Adipocyte (in vitro differentiated cells): ENCODE measurements around the gene GDA.
"Not testable (repeated sequence)": the region's sequence is repeated elsewhere in the genome, so short reads cannot be mapped to it uniquely, and the experiment has no call there.

Source experiments
- DNase-seq: peaks from one replicate; pipeline ENCODE4 v3.0.0-alpha.2; 2015; ENCODE audit warnings: low read depth
- H3K27me3 ChIP-seq: replicated peaks from 2 replicates; pipeline ENCODE4 v1.7.0; 2013; ENCODE audit warnings: mild to moderate bottlenecking, low read length, moderate library complexity; ENCODE audit not compliant: control insufficient read depth, insufficient read depth
- H3K36me3 ChIP-seq: 2 replicates; pipeline ENCODE4 v1.7.0; 2013; ENCODE audit warnings: low read length, mild to moderate bottlenecking, moderate library complexity; ENCODE audit not compliant: control insufficient read depth, insufficient read depth, severe bottlenecking
- H3K4me1 ChIP-seq: 2 replicates; pipeline ENCODE4 v1.7.0; 2013; ENCODE audit warnings: mild to moderate bottlenecking, low read length, moderate library complexity; ENCODE audit not compliant: control insufficient read depth, insufficient read depth
- H3K4me3 ChIP-seq: 2 replicates; pipeline ENCODE4 v1.7.0; 2013; ENCODE audit warnings: mild to moderate bottlenecking, low read length, moderate library complexity
- H3K9ac ChIP-seq: 2 replicates; pipeline ENCODE4 v1.7.0; 2013; ENCODE audit warnings: mild to moderate bottlenecking, low read length, moderate library complexity
- H3K9me3 ChIP-seq: 2 replicates; pipeline ENCODE4 v1.7.0; 2013; ENCODE audit warnings: mild to moderate bottlenecking, low read length, moderate library complexity; ENCODE audit not compliant: control insufficient read depth

GDA gene

DNA sequence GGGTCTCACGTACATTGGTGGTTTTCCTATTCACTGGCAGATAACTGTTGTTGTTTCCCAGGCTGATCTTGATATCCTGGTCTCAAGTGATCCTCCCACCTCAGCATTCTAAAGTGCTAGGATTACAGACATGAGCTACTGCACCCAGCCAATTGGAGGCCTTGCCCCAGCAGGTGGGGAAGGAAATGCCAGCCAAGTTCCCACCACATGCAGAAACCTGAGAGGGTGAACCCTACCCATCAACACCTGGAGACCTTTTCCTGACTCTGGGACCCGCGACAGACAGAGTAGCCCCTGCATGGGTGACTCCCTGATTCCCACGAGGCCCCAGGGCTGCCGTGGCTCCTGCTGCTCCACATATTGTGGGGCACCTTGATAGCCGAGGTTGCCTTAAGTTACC lies 107.7 kb downstream of the GDA start:
- DNase-seq, result no peak
- peaks cover 15% of the 10 kb centered on the region for H3K27me3 ChIP-seq
- no peaks in the 10 kb centered on the region for H3K4me1 ChIP-seq
- no peaks in the 10 kb centered on the region for H3K9me3 ChIP-seq
- H3K4me3 ChIP-seq, result no peak overlapping the region
- H3K9ac ChIP-seq, result no peak overlapping the region
- H3K36me3 ChIP-seq, result no peaks in the 10 kb centered on the region

DNA sequence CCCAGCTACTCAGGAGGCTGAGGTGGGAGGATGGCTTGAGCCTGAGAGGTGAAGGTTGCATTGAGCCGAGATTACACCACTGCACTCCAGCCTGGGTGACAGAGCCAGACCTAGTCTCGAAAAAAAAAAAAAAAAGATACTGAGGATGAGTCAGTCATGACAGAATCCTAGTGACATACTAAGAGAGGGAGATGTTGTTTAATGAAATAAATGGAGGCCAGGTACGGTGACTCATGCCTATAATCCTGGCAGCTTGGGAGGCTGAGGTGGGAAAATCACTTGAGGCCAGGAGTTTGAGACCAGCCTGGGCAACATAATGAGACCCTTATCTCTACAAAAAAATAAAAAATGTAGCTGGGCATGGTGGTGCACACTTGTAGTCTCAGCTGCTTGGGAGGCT lies 108.6 kb downstream of the GDA start:
- H3K9ac ChIP-seq, result no peak overlapping the region
- no peak for DNase-seq
- H3K27me3 ChIP-seq, result peaks cover 14% of the 10 kb centered on the region

DNA sequence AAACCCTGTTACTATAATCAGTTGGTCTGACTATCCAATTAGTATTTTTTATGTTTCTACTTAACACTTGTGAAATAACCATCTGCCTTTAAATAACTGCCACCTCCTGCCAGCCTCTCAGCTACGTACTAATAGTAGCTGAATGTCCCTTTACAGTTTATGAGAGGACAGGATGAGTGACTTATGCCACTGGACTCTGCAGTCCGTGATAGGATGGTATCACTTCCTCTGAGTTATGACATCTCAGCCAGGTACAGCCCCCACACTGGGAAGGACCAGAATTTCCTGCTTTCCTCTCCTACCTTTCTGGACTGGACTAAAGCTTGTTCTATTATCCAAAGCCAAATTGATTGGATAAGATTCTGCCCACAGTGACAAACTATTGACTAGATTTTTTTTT lies 112.8 kb downstream of the GDA start:
- no peak for DNase-seq
- H3K4me3 ChIP-seq, result no peak overlapping the region
- peaks cover 10% of the 10 kb centered on the region for H3K27me3 ChIP-seq
- no peak overlapping the region for H3K9ac ChIP-seq
- no peaks in the 10 kb centered on the region for H3K36me3 ChIP-seq
- no peaks in the 10 kb centered on the region for H3K9me3 ChIP-seq
- no peaks in the 10 kb centered on the region for H3K4me1 ChIP-seq

More for the DNA sequence above, 108.6 kb downstream of the GDA start:
- H3K36me3 ChIP-seq, result no peaks in the 10 kb centered on the region
- no peaks in the 10 kb centered on the region for H3K4me1 ChIP-seq
- no peaks in the 10 kb centered on the region for H3K9me3 ChIP-seq
- H3K4me3 ChIP-seq, result no peak overlapping the region

DNA sequence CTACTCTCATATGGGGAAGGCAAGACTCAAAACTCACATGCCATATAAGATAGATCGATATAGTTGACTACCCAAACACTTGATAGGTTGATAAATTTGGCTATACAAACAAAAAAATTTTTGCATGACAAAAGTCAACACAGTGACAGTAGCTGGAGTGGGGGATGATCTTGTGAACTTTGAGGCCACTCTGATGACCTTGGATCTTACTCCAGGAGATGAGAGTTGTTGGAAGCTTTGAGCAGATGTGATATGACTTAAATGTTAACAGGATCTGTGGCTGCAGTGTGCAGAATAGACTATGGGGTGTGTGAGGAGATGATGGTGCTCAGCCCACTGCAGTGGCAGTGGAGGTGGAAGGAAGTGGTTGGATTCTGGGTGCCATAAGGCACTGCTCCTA lies 114.3 kb downstream of the GDA start:
- H3K9me3 ChIP-seq, result no peaks in the 10 kb centered on the region
- DNase-seq, result no peak
- no peaks in the 10 kb centered on the region for H3K4me1 ChIP-seq
- peaks cover 15% of the 10 kb centered on the region for H3K27me3 ChIP-seq
- no peak overlapping the region for H3K9ac ChIP-seq
- H3K4me3 ChIP-seq, result no peak overlapping the region
- H3K36me3 ChIP-seq, result no peaks in the 10 kb centered on the region

DNA sequence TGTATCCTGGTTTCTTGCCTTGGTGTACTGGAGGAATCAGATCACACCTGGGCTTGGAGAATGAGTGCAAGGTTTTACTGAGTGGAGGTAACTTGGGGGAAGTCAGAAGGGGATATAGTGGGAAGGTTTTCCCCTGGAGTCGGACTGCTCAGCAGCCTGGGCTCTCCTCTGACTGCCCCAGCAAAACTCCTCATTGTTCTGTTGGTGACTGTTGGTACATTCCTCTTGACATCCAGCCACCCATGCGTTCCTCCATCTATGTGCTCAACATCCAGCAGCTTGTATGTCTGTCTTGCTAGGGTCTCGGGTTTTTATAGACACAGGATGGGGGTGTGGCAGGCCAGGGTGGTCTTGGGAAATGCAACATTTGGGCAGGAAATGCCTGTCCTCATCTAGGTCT lies 119.7 kb downstream of the GDA start:
- no peaks in the 10 kb centered on the region for H3K9me3 ChIP-seq
- peaks cover 10% of the 10 kb centered on the region for H3K27me3 ChIP-seq
- DNase-seq, result no peak
- no peaks in the 10 kb centered on the region for H3K36me3 ChIP-seq
- H3K9ac ChIP-seq, result no peak overlapping the region
- H3K4me3 ChIP-seq, result no peak overlapping the region
- no peaks in the 10 kb centered on the region for H3K4me1 ChIP-seq

DNA sequence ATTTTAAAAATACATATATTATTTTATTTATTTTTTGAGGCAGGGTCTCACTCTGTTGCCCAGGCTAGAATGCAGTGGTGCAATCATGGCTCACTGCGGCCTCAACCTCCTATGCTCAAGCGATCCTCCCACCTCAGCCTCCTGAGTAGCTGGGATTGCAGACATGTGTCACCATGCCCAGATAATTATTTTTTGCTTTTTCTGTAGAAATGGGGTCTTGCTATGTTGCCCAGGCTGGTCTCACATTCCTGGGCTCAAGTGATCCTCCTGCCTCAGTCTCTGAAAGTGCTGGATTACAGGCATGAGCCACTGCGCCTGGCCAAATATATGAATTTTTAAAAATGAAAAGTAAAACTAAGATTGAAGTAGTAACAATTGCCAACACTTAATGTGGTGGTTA lies 121.1 kb downstream of the GDA start:
- not testable (repeated sequence) for H3K4me1 ChIP-seq, H3K9ac ChIP-seq, DNase-seq, H3K9me3 ChIP-seq, H3K36me3 ChIP-seq, H3K4me3 ChIP-seq
- H3K27me3 ChIP-seq, result peaks cover 11% of the 10 kb centered on the region

DNA sequence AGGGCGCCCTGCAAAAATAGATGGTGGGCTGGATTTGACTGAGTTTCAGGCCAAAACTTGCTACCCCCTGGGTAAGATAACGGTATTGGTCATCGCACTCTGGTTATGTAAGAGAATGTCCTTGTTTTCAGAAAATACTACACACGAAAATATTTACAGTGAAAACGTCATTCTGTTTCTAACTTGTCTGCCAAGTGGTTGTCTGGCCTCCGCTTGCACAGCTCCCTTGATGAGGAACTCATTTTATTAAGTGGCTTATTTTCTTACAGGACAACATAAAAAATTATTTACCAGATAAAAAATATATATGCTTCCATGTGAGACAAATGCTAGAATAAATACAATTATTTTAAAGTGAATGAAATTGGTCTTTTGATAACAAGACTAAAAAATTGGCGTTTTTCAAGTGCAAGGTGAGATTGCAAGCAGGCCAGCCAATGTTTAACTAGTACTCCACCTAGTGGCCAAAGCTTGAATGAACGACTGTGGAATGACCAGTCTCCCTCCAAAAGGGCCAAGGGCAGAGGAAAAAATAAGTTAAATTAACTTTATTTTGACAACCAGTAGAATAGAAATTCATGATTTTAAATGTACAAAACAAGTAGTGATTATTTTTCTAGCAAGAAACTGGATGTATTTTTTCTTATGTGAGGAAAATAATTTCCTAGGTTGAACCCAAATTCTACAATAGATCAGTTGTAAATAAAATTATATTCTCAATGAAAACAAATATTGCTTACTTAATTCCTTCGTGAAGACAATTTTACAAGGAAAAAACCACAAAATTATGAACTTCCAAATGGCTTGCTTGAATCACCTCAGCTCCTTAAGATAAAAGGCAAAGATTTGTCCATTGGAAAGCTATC lies 122.6 kb downstream of the GDA start:
- no peaks in the 10 kb centered on the region for H3K9me3 ChIP-seq
- H3K4me1 ChIP-seq, result no peaks in the 10 kb centered on the region
- H3K9ac ChIP-seq, result no peak overlapping the region
- no peaks in the 10 kb centered on the region for H3K36me3 ChIP-seq
- DNase-seq, result peak; percentile 86
- no peak overlapping the region for H3K4me3 ChIP-seq
- peaks cover 14% of the 10 kb centered on the region for H3K27me3 ChIP-seq

DNA sequence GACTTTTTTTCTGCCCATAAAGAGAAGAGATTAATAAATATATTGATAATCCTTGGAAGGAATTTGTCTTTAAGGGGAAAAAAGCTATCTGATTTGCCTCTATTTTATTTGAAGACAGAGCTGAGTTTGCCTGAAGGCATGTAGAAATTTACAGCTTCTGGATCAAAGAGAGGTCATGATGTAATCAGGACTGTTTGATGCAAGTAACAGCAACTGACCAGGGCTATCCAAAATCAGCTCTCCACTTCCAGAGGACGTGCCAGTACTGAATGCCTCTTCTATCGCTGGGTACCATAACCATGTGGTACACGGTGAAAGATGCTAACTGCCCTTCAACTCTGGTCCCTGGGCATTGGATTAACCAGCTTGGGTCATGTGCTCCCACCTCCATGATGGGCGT lies 125.2 kb downstream of the GDA start:
- no peaks in the 10 kb centered on the region for H3K4me1 ChIP-seq
- peaks cover 4% of the 10 kb centered on the region for H3K27me3 ChIP-seq
- DNase-seq, result no peak
- H3K4me3 ChIP-seq, result no peak overlapping the region
- H3K9me3 ChIP-seq, result no peaks in the 10 kb centered on the region
- H3K9ac ChIP-seq, result no peak overlapping the region
- no peaks in the 10 kb centered on the region for H3K36me3 ChIP-seq

DNA sequence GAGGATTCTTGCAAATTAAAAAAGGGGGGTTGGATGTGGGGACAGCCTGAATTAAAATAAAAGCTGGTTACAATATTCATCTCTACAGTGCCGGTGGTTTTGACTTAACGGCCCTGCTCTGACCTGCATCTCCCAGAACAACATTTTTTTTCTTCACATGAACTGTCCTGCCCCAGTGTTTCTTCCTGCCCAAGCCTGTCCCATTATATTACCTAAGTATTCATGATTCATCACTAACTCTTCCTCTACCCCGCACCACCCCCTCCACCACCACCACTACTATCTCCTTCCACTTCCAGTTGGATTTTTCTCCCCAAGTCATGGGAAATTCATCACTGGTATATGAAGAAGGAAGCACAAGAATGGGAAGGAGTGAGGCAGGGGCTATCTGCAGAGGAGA lies 125.7 kb downstream of the GDA start:
- no peaks in the 10 kb centered on the region for H3K36me3 ChIP-seq
- H3K4me1 ChIP-seq, result no peaks in the 10 kb centered on the region
- no peak overlapping the region for H3K9ac ChIP-seq
- no peaks in the 10 kb centered on the region for H3K9me3 ChIP-seq
- no peak overlapping the region for H3K4me3 ChIP-seq
- DNase-seq, result no peak
- peaks cover 4% of the 10 kb centered on the region for H3K27me3 ChIP-seq

DNA sequence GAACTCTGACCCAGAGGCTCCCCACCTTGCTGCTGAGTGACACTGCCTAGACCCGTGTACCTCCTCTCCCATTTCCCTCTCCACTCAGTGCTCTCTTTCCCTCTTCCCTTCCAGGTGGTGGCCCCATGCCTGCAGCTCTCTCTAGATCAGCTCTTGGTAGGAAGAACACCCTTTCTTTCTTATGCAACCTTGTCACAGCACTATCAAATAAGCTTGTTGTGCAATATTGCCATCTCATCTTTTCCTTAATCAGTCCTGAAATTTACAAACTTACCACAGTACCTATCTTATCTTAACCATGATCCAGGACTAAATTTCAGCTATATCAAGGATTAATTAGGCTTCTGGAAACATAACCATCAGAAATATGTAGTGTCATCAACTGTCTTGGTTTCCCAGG lies 127.2 kb downstream of the GDA start:
- no peaks in the 10 kb centered on the region for H3K4me1 ChIP-seq
- no peaks in the 10 kb centered on the region for H3K36me3 ChIP-seq
- no peaks in the 10 kb centered on the region for H3K9me3 ChIP-seq
- no peak for DNase-seq
- H3K27me3 ChIP-seq, result peaks cover 4% of the 10 kb centered on the region
- H3K9ac ChIP-seq, result no peak overlapping the region
- H3K4me3 ChIP-seq, result no peak overlapping the region

DNA sequence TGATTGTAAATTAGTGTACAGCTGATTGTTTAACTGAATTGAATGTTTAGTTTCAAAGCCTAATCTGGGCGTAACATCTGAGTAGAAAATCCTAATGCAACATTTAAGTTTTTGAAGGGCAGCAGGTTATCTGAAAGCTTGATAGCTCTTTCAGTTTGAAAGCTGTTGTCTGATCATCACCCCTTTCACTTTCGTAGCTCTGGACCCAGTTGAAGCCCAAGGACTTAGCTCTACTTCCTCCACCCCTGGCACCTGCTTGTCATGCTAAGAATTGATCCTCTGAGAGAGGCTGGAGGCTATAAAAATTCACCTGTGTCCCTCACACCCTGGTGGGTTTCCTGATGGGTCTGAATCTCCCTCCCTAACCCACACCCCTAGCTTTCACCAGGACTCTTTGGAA lies 129.7 kb downstream of the GDA start:
- H3K27me3 ChIP-seq, result peaks cover 4% of the 10 kb centered on the region
- H3K4me1 ChIP-seq, result no peaks in the 10 kb centered on the region
- H3K4me3 ChIP-seq, result no peak overlapping the region
- H3K9ac ChIP-seq, result no peak overlapping the region
- H3K9me3 ChIP-seq, result peaks cover 6% of the 10 kb centered on the region
- H3K36me3 ChIP-seq, result no peaks in the 10 kb centered on the region
- DNase-seq, result no peak
